ENCODE results near the gene UGT1A3.

UGT1A3 gene

GRCh38 chr2:233817995-233818638 is 89.3 kb downstream of the UGT1A3 start:
- no peak overlapping the region for H3K4me3 ChIP-seq (ENCODE audit: low read depth, low read length)
- H3K36me3 ChIP-seq (replicated peaks) = no peaks in the 10 kb centered on the region
- H3K27ac ChIP-seq = no peak overlapping the region
- no peaks in the 10 kb centered on the region for H3K27me3 ChIP-seq (replicated peaks)
- in situ Hi-C loops (cut with HindIII; ENCODE audit: low pct_ligation_motif_present, low sequenced_read_pairs) = no loop called here
- TF ChIP-seq, protein P1, sequence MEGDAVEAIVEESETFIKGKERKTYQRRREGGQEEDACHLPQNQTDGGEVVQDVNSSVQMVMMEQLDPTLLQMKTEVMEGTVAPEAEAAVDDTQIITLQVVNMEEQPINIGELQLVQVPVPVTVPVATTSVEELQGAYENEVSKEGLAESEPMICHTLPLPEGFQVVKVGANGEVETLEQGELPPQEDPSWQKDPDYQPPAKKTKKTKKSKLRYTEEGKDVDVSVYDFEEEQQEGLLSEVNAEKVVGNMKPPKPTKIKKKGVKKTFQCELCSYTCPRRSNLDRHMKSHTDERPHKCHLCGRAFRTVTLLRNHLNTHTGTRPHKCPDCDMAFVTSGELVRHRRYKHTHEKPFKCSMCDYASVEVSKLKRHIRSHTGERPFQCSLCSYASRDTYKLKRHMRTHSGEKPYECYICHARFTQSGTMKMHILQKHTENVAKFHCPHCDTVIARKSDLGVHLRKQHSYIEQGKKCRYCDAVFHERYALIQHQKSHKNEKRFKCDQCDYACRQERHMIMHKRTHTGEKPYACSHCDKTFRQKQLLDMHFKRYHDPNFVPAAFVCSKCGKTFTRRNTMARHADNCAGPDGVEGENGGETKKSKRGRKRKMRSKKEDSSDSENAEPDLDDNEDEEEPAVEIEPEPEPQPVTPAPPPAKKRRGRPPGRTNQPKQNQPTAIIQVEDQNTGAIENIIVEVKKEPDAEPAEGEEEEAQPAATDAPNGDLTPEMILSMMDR (IDR thresholded peaks at IDR 0.05; ENCODE audit: low read depth, low read length, missing control alignments) = no peak
- no peak for DNase-seq

- Histone ChIP-seq H3K27me3 (replicated peaks) (no peaks in the 10 kb centered on the region), H3K27ac (no peak overlapping the region), H3K36me3 (replicated peaks) (no peaks in the 10 kb centered on the region), H3K4me3 (ENCODE audit: low read depth, low read length) (no peak overlapping the region)
- no peak for DNase-seq
- TF ChIP-seq, protein P1 (IDR thresholded peaks at IDR 0.05; ENCODE audit: low read depth, low read length, missing control alignments) = no peak
- in situ Hi-C loops (cut with HindIII; ENCODE audit: low pct_ligation_motif_present, low sequenced_read_pairs) = no loop called here
Measured at GRCh38 chr2:233818639-233819621, 90.1 kb downstream of the UGT1A3 start.

- Histone ChIP-seq H3K27me3 (replicated peaks) (no peaks in the 10 kb centered on the region), H3K27ac (no peak overlapping the region), H3K4me3 (ENCODE audit: low read depth, low read length) (no peak overlapping the region), H3K36me3 (replicated peaks) (no peaks in the 10 kb centered on the region)
- DNase-seq = no peak
- TF ChIP-seq, protein P1 (IDR thresholded peaks at IDR 0.05; ENCODE audit: low read depth, low read length, missing control alignments) = no peak
- in situ Hi-C loops (cut with HindIII; ENCODE audit: low pct_ligation_motif_present, low sequenced_read_pairs) = no loop called here
Measured at GRCh38 chr2:233819884-233820773, 91.3 kb downstream of the UGT1A3 start.

DNA sequence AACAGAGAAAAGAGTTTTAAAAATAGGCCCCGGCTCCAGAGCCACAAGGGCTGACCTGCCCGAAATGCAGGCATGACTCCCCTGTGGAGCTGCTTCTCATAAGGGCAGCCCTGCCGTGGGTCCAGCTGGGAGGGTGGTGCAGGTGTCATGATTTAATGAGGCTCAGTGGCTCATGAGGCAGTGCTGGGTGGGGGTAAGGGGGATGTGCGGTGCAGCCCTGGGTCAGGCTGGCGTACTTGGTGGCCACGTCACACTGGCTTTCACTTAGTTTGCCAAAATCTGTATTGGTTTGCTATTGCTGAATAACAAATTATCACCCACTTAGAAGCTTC is 91.9 kb downstream of the UGT1A3 start:
- no peak overlapping the region for H3K27ac ChIP-seq
- TF ChIP-seq, protein P1 (IDR thresholded peaks at IDR 0.05; ENCODE audit: low read depth, low read length, missing control alignments) = no peak
- no peaks in the 10 kb centered on the region for H3K36me3 ChIP-seq (replicated peaks)
- H3K27me3 ChIP-seq (replicated peaks) = no peaks in the 10 kb centered on the region
- H3K4me3 ChIP-seq (ENCODE audit: low read depth, low read length) = no peak overlapping the region
- in situ Hi-C loops (cut with HindIII; ENCODE audit: low pct_ligation_motif_present, low sequenced_read_pairs) = no loop called here
- DNase-seq = no peak

DNA sequence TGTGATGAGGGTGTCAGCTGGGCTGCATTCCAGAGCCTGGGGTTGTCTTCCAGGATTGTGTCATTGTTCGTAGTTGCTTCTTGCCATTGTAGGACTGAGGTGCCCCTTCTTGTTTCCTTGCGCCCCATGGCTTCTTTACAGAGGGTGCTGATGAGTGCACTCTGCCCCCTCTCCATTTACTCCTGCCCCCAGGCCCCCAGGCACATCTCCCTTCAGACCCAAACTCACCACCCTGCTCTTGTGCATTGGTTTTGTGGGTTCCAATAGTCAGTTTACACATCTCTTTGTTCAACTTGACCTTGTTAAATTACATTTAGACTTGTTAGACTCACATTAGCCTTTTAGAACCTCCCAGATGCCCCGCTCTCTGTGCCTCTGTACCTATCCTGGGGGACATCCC is 92.4 kb downstream of the UGT1A3 start:
- Histone ChIP-seq H3K4me3 (ENCODE audit: low read depth, low read length) (no peak overlapping the region), H3K27ac (no peak overlapping the region), H3K27me3 (replicated peaks) (no peaks in the 10 kb centered on the region), H3K36me3 (replicated peaks) (no peaks in the 10 kb centered on the region)
- TF ChIP-seq, protein P1 (IDR thresholded peaks at IDR 0.05; ENCODE audit: low read depth, low read length, missing control alignments) = no peak
- in situ Hi-C loops (cut with HindIII; ENCODE audit: low pct_ligation_motif_present, low sequenced_read_pairs) = no loop called here
- no peak for DNase-seq

Measured in brain microvascular endothelial cell (primary cell).